NCI-H146 (cell line): ENCODE measurements around the gene SRRM1.

Experiments used
- DNase-seq: peaks from one replicate; lab custom pipeline; 2025; lab: John Stamatoyannopoulos, UW

SRRM1 gene, protein sequence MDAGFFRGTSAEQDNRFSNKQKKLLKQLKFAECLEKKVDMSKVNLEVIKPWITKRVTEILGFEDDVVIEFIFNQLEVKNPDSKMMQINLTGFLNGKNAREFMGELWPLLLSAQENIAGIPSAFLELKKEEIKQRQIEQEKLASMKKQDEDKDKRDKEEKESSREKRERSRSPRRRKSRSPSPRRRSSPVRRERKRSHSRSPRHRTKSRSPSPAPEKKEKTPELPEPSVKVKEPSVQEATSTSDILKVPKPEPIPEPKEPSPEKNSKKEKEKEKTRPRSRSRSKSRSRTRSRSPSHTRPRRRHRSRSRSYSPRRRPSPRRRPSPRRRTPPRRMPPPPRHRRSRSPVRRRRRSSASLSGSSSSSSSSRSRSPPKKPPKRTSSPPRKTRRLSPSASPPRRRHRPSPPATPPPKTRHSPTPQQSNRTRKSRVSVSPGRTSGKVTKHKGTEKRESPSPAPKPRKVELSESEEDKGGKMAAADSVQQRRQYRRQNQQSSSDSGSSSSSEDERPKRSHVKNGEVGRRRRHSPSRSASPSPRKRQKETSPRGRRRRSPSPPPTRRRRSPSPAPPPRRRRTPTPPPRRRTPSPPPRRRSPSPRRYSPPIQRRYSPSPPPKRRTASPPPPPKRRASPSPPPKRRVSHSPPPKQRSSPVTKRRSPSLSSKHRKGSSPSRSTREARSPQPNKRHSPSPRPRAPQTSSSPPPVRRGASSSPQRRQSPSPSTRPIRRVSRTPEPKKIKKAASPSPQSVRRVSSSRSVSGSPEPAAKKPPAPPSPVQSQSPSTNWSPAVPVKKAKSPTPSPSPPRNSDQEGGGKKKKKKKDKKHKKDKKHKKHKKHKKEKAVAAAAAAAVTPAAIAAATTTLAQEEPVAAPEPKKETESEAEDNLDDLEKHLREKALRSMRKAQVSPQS

DNA sequence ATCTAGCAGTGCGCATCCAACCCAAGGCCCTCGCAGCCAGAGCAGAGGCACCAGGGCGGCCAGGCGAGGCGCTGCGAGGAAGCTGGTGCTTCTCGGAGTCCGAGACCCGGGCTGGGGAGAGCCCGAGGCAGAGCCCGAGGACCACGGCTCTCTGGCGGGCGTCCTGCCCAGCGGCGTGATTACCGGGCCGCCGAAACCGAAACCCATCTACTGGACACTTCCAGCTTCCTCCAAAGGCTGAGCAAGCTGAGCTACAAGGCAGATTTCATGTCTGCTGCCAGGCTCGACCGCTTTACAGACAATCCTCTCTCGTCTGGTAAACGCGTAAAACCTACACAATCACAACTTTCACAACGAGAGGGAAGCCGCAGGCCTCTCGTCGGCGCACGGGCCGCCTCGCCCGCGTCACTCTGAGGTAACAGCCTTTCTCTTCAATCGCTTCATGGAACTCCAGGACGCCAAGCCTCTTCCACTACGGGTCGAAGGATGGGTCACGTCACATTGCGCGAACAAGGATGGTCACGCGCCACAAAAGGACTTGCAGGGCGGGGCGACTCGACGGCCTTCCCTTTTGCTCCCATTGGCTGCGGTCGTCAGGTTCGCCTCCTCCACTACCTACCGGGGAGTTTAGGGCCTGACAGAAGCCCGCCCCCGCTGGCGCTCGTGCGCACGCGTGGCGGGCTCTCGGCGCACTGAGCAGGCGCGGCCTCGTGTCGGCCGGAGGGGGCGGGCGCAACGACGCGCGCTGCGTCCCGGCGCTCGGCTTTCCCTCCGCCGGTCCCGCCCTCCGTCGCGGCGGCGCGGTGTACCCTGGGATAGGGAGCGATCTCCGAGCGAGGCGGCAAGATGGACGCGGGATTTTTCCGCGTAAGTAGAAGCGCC, at the start of gene SRRM1:
SRRM1 (plus strand) TSS at position 822 of the 882 bp plus-strand sequence; CDS start at position 847, 25 bp downstream.
- peak; percentile 99 for DNase-seq

DNA sequence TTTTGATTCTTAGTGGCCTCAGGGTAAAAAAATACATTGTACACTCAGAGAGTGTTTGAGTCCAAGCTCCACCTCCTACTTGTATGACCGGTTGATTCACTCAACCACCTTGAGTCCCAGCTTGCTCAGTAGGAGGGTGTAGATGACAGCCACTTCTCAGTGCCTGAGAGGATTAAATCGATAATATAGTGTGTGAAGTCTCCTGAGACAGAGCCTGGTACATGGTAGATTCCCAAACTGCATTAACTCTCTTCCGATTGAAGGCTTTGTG, 48.8 kb upstream of the SRRM1 start:
- no peak for DNase-seq

DNA sequence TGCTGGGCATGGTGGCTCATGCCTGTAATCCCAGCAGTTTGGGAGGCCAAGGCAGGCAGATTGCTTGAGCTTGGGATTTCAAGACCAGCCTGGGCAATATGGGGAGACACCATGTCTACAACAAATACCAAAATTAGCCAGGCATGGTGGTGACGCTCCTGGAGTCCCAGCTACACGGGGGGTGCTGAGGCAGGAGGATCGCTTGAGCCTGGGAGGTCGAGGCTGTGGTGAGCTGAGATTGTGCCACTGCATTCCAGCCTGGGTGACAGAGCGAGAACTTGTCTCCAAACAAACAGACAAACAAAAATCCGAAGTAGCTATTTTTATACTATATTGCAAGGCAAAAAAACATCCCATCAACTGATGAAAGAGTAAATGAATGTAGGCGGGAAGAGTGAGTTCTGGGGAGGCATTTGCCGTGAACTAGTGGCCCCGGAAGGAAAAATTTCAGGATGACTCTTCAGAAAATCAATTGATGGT, 46.7 kb upstream of the SRRM1 start:
- DNase-seq: no peak

DNA sequence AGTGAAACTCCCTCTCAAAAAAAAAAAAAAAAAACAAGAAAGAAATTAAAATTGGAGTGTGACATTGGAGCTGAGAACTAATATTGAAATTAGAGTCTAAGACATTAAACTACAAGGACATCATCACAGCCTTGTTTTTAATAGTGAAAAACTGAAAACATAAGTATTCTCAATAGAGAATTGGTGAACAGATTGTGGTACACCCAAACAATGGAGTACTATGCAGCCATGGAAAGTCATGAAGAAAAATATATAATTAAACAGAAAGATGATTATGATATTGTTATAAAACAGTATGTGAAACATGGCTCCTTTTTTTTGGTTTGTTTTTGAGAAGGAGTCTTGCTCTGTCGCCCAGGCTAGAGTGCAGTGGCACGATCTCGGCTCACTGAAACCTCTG, 43.8 kb upstream of the SRRM1 start:
- DNase-seq: no peak

DNA sequence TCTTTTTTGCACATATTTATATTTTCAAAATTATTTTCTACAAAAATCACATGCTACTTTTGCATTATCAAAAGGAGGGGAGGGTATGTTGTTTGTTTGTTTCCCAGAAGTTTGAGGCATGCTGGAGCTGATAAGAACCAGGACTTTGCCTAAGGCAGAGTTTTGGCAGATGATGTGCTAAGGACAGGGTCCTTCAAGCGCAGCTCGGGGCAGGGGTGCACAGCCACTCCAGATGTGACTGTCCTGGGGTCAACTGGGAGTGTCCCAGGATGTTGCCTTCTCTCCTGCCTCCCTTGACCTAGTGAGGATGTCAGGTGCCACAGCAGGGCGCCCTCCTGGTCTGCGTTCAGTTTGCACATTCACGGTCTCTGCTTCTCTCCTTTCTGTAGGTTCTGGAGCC, 42.6 kb upstream of the SRRM1 start:
- no peak for DNase-seq

DNA sequence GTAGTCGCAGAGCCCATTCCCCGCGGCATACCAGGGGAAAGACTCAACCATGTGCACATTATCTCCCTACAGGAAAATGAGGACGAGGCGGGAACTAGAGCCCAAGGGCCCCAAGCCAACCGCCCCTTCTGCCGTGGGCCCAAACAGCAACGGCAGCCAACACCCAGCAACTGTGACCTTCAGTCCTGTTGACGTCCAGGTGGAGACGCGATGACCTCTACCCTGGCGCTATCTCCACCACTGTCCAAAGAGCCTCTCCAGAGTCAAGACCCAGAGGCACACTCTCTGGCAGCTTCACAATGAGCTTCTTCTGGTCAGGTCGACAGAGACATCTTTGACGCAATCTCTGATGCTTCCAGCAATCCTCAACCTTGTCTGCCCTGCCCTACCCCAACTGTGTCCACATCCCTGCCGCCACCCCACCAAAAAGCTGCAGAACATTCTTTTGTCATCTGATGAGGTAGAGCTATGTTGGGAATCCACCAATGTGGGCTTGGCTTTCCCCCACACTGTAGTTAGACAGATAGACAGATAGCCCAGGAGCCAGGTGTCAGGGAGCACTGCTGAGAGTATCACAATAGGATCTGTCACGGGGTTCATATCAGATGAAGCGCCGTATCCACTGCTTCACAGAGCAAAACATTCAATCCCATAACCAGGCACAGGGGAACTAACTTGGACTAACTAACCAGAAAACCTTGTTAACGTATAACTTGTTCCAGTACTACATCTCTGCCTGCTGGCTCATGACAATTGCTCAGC, 37.4 kb upstream of the SRRM1 start:
- DNase-seq: no peak

DNA sequence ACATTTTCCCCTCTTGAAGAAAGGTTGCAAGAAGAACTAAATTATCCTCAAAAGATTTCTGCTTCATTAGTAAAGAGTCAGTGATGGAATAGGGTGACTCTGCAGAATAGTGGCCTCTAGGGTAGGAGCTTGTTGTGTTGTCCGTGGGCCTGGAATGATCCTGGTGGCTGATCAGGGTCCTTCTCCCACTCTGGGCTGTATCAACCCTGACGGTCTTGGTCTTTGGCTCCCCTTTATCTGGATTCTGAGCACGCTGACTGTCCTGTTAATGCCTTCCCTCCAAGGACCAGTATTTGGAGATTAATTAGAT, 36.9 kb upstream of the SRRM1 start:
- DNase-seq: no peak

DNA sequence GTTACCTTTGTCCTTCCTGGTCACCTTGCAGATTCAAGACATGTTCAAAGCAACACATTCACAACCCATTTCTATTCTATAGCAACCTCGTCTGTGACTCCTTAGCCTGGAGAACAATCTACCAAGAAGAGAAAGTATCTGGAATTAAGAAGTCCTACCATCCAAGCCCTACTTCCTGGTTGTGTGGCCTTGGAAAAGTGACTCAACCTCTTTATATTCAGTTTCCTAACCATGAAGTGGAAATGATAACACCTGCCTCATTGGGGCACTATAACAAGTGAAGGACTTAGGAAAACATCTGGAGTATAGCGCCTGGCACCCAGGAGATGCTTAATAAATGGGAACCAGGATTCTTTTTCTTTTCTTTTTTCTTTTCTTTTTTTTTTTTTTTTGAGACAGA, 36.5 kb upstream of the SRRM1 start:
- DNase-seq: no peak

DNA sequence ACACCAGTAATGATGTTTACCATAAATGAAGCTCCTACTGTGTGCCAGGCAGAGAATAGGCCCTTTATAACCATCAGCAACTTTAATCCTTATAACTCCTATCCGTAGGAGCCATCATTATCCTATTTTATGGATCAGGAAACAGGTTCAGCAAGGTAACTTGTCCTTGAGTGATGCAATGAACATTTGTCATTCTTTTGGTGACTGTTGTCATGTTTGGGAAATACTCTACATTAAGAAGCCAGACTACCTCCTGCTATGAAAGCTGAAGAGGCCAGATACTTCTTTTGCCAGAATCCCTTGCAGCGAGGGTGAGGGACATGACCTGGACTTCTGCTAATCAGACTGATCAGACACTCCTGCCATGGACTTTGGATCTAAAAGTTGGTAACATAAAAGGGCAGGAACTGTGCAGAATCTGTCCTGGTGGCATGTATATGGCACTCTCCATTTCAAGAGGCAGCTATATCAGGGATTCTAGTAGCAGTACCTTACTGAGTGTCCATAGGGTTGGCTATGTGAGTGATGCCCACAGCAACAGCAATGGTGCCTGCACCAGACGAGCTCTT, 33.1 kb upstream of the SRRM1 start:
- no peak for DNase-seq

DNA sequence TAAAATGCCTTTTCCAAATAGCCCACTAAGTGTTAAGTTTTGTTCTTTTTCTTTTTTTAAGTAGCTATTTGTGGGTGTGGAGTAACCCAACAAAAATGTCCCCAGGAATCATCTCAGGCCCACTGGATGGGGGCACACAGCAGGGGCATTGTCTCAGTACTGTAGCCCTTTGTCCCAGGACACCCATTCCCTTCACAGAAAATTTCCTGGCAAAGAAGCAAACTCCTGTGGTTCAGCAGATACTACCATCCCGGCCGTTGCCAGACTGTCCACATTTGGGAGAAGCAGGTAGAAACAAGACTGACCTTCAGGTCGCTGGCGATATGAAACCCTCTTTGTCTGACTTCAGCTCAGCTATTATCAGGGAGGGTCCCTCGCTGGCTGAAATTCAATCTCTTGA, 23.7 kb upstream of the SRRM1 start:
- DNase-seq: peak; percentile 16

DNA sequence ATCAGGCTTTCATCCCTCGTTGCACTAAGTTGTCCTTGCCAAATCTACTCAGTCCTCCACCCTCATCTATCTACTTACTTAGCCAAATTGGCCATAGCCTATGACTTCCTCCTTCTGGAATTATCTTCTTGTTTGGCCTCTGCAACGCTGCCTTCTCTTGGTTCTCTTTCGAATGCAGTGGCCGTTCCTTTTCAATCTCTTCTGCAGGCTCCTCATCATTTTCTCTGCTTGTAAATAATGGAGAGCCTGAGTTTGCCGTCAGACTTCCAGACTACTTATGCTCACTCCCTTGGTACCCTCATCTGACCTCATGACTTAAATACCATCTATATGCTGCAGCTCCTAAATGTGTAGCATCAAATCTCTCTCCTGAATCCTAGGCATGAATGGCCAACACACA, 22.4 kb upstream of the SRRM1 start:
- no peak for DNase-seq

DNA sequence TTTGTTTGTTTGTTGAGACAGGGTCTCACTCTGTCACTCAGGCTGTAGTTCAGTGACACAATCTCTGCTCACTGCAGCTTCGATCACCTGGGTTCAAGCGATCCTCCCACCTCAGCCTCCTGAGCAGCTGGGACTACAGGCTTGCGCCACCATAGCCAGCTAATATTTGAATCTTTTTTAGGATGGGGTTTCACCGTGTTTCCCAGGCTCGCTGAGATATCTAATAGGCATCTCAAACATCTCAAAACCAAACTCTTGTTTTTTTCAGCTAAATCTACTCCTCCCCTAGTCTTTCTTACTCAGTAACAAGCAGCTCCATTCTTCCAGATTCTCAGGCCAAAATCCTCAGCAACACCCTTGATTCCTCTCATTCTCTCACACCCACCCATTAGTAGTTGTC, 22.0 kb upstream of the SRRM1 start:
- no peak for DNase-seq

DNA sequence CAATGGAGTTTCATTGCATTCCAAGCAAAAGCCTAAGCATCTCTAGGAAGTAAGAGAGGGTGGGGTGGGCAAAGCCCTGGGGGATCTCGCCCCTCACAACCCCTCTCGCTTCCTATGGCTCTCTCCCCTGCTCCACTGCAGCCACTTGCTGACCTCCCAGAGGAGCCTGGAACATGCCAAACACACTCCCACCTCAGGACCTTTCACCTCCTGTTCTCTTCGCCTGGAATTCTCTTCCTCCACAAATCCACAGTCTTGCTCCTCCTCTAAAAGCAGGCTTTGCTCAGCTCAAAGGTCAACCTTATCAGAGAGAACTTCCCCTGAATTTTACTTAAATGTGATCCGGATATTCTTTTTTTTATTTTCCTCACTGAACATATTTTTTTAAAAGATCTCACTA, 20.9 kb upstream of the SRRM1 start:
- DNase-seq: no peak

DNA sequence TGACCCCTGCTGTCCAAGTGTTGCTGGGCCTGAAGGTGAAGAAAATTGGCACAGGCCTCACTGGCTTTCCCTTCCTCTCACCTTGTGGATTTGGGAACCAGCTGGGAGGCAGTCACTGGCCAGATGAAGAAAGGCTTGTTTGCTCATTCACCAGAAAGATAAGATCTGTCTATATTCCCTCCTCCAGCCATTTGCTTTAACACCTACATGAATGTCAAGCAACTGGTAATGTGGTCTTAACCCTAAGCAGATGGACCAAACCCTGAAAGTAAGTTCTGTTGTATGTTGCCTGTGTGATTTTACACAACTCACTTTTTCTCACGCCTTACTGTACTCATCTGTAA, 10.3 kb upstream of the SRRM1 start:
- no peak for DNase-seq

DNA sequence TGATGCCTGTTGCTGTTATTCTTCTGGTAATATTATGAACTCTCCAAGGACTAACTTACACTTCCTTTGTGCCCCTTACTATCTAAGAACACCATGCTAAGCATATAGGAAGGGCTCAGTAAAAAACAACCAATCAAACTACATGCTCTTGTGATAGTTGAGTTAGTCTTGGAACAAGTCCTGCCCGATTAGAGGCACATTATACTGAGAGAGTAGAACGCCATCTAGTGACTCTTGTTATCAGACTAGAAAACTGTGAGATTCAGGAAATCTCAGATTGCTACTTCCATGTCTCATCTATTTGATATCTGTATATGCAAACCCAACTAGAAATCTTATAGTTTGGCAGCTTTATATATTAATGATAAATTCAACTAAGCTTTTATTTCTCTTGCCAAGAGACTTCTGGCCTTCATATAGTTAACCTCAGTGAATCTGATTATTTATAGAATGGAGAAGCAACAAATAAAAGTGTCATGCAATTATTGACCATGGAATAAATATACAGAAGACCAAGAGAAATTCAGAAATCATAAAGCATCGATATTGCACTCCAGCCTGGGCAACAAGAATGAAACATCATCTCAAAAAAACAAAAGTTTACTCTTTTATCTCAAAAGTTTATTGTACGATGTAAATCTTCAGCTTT, 7.8 kb upstream of the SRRM1 start:
- DNase-seq: peak; percentile 38

DNA sequence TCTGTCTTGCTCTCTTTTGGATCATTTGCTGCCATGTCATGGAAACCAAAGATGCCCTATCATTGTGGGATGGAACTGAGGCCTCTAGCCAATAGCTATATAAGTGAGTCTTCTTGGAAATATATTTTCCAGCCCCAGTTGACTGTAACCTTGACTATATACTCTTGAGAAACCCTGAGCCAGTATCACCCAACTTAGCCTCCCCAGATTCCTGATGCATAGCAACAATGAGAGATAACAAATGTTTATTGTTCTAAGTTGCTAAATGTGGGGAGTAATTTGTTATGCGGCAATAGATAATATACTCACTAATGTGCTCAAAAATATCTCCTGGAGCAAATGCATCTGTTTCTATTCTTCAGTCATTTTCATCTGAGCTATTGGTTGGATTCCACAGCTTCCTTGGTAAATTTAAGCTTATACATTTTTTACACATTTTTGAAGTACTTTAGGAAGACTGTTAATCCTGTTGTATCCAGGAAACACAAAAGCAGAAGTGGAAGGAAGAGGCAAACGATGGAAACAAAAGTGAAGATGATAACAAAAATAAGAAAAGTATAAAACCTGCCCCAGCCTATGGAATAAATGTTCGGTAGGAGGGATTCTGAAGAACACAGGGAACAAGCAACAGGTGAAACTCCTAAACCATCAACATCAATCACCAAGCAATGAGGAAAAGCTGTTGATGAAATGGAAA, 6.3 kb upstream of the SRRM1 start:
- DNase-seq: no peak

DNA sequence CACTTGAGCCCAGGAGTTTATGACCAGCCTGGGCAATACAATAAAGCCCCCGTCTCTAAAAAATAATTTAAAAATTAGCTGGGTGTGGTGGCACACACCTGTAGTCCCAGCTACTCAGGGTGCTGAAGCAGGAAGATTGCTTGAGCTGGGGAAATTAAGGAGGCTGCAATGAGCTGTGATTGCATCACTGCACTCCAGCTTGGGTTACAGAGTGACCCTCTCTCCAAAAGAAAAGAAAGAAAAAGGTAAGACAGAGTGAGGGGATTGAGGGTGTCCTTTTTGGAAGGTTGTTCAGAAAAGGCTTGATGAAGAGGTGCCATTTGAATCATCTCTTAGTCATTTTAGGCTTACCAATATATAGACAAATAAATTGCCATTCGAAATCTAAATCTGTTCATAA, 4.0 kb upstream of the SRRM1 start:
- no peak for DNase-seq

DNA sequence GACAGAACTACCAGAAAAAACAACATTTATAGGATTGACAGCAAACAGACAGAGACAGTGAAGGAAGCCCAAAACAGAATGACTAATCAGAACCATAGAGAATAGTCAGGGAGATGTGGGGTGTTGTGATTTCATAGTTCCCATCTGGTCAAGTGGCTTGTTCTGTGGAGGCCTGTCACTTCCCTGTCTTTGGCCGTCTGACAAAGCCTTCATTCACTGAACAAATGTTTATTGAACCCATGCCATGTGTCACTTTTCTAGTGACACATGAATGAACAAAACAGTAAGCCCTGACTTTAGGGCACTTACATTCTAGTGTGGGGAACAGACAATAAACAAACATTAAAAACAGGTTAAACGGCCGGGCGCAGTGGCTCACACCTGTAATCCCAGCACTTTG, 3.2 kb upstream of the SRRM1 start:
- no peak for DNase-seq

DNA sequence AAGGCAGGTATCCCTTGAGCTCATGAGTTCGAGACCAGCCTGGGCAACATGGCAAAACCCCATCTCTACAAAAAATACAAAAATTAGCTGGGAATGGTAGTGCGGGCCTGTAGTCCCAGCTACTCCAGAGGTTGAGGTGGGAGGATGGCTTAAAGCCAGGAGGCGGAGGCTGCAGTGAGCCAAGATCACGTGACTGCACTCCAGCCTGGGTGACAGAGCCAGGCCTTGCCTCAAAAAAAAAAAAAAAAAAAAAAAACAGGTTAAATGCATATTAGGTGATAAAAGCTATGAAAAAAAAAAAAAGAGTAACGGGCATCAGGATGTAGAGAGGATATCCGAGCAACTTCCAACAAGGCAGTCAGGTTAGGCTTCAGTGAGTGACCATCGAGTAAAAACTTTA, 2.8 kb upstream of the SRRM1 start:
- DNase-seq: no peak

DNA sequence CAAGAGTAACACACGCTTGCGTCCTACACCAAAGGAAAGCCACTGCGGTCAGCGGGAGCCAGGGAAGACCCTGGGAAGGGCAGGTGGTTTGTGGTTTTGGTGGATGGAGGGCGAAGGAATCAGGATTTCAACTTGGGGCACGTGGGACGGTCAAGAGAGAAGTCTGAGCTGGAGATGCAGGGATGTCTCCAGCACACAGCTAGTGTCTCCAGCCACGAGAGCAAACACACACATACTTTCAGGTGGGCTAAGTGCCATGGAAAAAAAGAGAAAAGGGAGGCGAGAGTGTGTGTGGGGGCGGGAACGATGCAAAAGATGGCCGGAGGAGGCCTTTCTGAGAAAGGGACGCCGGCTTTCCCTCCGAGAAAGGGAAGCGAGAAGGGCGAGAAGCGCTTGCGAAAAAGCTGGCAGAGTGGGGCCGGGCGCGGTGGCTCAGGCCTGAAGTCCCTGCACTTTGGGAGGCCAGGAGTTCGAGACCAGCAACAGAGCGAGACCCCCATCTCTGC, 1.4 kb upstream of the SRRM1 start:
- peak; percentile 10 for DNase-seq
